ENCODE results near the gene HLF. TPM values are rescaled to one million over a fixed set of nuclear protein-coding genes. Genes with fewer than 3 reads are reported as not detected.

The HLF gene
- total and polyA plus RNA-seq, 2 donors (not counting 3 experiments of a cell fraction or from before 2014, with no cell fraction given): not detected

DNA sequence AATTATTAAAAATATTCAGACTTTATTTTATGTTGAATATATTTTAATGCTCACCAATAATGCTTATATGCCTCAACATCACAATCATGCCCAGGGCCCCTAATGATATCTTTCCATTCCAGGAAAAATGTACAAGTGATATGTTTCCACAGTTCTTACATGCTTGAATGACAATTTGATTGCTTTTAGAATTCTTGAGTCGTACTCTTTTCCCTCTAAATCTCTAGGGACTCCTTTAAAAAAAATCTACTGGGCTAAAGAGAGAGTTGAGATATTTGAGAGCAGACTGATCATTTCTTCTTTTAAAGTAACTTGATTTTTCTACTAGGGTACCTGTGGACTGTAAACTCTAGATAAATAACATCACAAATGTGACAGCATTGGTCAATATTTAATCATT lies 18.2 kb upstream of the HLF start:
- Histone ChIP-seq H3K4me2 (ENCODE audit: insufficient read depth, low read length) (no peak overlapping the region), H3K9me3 (replicated peaks; ENCODE audit: control insufficient read depth, insufficient read depth, low read length) (no peaks in the 10 kb centered on the region), H4K20me1 (replicated peaks; ENCODE audit: control insufficient read depth, extremely low read depth, insufficient read depth, low read length) (no peaks in the 10 kb centered on the region), H3K4me3 (replicated peaks in 1 of 3; ENCODE audit: insufficient read depth in 1 of 3, low read depth in 1 of 3, low read length in 3 of 3) (no peak overlapping the region), H3K27me3 (ENCODE audit: control insufficient read depth in 2 of 2, insufficient read depth in 2 of 2, low read length in 2 of 2) (peaks cover 0 to 12% of the 10 kb centered on the region in 2 experiments), H3K9ac (replicated peaks; ENCODE audit: extremely low read depth, insufficient read depth, low read length) (no peak overlapping the region), H3K79me2 (ENCODE audit: control insufficient read depth, insufficient read depth, low read length) (no peaks in the 10 kb centered on the region), H3K27ac (ENCODE audit: insufficient read depth, low read depth, low read length) (no peak overlapping the region), H3K9me1 (replicated peaks; ENCODE audit: control insufficient read depth, extremely low read depth, insufficient read depth, low read length) (no peaks in the 10 kb centered on the region), H3K36me3 (ENCODE audit: control insufficient read depth in 2 of 2, extremely low read depth in 1 of 2, insufficient read depth in 2 of 2, low read length in 2 of 2) (no peaks in the 10 kb centered on the region), H3K4me1 (ENCODE audit: control insufficient read depth, extremely low read depth, insufficient read depth, low read length) (no peaks in the 10 kb centered on the region), H2AFZ (ENCODE audit: low read depth, low read length) (no peak overlapping the region)
- BruUV-seq (replicated peaks): no TSS peak
- dilution Hi-C loops (cut with MboI; ENCODE audit: extremely low pct_ligation_motif_present, low sequenced_read_pairs) (no loop called here), intact Hi-C loops (cut with micrococcal nuclease) (no loop called here)
- DNase-seq (ENCODE audit: low read depth, low spot score) (no peak), FAIRE-seq (no peak)
- ChIA-PET POLR2A (no interaction called here), CTCF (interaction anchor here (0.7 kb wide), 1 partner anchor 18 kb away, joined by 4 read pairs; no protein-coding TSS in a partner anchor)
- TF ChIP-seq JUN (IDR thresholded peaks at IDR 0.05; ENCODE audit: borderline replicate concordance, insufficient read depth, insufficient read length, low read depth) (no peak), POLR2A (IDR thresholded peaks at IDR 0.05; ENCODE audit: low read depth, low read length) (no peak), GATA2 (IDR thresholded peaks at IDR 0.05; ENCODE audit: insufficient read depth, insufficient read length, low read depth, low read length) (no peak), CTCF (IDR thresholded peaks at IDR 0.05; ENCODE audit: extremely low read depth in 1 of 2, insufficient read depth in 1 of 2, low read depth in 1 of 2, low read length in 2 of 2) (no peak), EZH2 (IDR thresholded peaks at IDR 0.05; ENCODE audit: borderline replicate concordance, low read depth, low read length, severe bottlenecking) (no peak), POLR2AphosphoS5 (IDR thresholded peaks at IDR 0.05; ENCODE audit: insufficient read depth, low read depth, low read length) (no peak), MYC (IDR thresholded peaks at IDR 0.05; ENCODE audit: low read depth, low read length) (no peak), FOS (IDR thresholded peaks at IDR 0.05; ENCODE audit: borderline replicate concordance, insufficient read depth, low read length) (no peak)
- TF ChIP-seq, protein P1, sequence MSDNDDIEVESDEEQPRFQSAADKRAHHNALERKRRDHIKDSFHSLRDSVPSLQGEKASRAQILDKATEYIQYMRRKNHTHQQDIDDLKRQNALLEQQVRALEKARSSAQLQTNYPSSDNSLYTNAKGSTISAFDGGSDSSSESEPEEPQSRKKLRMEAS (IDR thresholded peaks at IDR 0.05; ENCODE audit: insufficient read depth, insufficient read length): no peak

All from endothelial cell of umbilical vein (primary cell).